GM19240 (cell line): ENCODE results near the gene RASL10A.

Experiments used
- DNase-seq: peaks from one replicate; pipeline ENCODE4 v3.0.0; 2011; ENCODE audit warnings: low spot score; ENCODE audit not compliant: insufficient read length

The RASL10A gene

DNA sequence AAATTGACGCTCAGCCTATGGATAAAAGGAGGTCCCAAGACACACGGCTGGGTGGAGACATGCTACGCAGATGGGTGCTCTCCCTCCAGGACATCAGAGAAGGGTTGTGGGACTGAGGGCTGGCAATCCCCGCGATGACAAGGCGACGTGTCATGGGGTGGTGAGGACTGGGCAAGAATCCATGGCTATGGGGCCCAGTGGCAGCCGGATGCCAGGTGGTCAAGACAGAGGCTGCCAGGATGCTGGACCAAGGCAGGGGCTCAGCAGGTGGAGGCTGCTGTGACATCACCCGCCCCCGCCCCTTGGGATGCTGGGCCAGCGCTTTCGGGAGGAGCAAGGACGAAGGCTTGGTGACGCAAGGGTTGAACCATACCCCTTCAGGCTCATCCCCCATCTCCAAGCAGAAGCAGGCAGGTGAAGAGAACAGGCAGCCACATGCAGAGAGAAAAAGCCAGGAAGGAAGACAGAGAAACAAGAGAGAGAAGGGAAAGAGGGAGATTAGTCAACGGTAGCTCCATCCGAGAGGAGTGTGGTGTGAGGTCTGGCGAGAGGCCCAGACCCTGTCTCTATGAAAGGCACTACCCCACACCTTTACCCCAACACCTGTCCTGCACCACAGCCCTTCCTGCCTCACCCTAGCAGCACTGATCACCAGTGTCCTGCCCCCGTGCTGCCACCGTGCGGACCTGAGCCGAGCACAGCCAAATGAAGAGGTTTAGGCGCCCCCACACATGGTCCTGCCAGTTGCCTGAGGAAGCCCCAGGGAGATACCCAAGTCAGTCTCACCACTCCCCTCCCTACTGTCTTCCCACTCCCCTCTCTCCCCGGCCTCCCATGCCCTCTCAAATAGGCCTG lies 24.1 kb upstream of the RASL10A start:
- no peak for DNase-seq

DNA sequence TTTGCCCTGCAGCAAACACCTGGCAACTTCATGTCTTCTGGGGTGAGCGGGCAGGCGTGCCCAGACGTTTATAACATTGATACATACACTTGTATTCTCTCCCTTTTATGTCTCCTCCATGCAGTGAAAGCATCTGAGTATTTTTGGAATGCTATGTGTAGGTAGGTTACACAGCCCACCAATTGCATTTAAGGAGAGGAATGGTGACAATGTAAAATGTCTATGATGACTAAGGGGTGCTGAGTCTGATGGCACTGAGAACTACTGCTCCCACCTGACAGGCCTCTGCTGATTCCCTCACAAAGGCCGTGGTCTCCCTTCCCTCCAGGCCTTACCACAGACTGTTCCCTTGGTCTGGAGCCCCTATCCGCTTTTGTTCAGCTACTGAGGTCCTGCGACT lies 22.9 kb upstream of the RASL10A start:
- DNase-seq = no peak

GRCh38 chr22:29337631-29338284 lies 22.3 kb upstream of the RASL10A start:
- no peak for DNase-seq

DNA sequence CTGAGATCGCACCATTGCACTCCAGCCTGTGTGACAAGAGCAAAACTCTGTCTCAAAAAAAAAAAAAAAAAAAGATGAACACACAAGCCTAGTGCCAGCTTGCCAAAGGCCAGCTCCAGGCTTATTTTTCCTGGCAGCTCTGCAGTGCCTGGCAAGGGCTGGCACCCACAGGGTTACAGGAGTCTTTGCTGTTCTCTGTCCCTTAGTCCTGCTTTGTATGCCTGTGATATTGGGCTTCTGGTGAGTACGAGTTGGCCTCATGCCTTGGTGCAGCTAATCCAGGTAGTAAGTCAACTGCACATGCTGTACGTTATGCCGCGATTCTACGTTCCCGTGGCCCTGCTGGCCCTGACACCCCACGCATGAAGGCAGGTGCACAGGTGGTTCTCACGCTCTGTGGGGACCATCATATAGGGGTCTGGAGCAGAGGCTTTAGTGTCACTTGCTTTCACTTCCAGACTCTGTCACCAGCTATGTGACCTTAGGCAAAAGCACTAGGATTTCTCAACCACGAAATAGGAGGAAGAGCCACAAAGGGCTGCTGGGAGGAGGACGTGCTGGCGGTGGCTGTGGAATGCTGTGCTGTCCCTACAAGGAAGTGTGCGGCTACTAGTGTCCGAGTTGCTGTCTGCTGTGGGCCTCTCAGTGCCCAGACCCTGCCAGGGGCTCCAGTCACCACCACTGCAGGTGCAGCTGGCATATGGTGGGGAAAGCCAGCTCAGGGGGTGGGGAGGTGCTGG lies 21.4 kb upstream of the RASL10A start:
- no peak for DNase-seq

DNA sequence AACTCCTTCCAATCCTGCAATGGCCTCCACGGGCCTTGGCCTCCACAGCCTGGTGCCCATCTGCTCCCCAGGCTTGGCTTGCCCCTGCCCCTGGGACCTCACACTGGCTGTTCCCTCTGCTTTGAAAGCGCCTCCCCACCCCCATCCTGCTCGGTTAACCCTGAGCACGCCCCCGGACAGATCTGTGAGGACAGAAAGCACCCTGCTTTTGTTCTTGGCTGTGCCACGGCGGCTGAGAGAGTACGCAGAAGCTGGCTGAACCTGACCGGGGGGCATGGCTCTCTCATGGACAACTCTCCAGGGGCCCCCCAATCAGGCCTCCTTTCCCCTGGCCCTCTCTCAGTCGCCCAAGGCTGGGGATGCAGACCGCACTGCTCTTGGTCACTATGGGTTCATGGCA lies 20.2 kb upstream of the RASL10A start:
- DNase-seq = no peak

DNA sequence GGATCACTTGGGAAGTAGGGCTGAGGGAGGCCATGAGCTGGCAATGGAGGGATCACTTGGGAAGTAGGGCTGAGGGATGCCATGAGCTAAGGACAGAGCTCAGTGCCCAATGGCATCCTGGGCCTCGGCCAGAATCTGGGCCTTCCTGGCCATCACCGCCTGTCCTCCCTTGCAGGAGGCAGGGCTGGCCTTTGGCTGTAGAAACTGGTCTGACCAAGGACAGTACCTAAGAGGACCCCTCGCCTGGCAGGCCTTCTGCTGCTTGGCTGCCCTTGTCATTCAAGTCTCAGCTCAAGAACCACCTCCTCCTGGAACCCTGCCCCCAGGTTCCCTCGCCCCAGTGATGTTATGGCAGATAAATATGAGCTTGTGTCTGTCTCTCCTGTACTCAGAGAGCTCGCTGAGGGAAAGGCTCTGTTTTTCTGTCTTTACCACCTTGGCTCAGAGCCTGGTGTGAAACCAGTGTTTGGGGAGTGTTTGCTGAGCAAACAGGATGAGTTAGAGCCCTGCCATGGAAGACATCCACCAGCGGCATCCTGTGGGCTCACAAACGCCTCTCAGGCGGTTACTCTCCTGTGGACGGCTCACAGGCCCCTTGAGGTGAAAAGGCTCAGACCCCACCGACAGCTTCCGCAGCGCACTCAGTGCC lies 19.3 kb upstream of the RASL10A start:
- no peak for DNase-seq

GRCh38 chr22:29334148-29334547 lies 18.7 kb upstream of the RASL10A start:
- DNase-seq = no peak

GRCh38 chr22:29332886-29333496 lies 17.5 kb upstream of the RASL10A start:
- DNase-seq = no peak

DNA sequence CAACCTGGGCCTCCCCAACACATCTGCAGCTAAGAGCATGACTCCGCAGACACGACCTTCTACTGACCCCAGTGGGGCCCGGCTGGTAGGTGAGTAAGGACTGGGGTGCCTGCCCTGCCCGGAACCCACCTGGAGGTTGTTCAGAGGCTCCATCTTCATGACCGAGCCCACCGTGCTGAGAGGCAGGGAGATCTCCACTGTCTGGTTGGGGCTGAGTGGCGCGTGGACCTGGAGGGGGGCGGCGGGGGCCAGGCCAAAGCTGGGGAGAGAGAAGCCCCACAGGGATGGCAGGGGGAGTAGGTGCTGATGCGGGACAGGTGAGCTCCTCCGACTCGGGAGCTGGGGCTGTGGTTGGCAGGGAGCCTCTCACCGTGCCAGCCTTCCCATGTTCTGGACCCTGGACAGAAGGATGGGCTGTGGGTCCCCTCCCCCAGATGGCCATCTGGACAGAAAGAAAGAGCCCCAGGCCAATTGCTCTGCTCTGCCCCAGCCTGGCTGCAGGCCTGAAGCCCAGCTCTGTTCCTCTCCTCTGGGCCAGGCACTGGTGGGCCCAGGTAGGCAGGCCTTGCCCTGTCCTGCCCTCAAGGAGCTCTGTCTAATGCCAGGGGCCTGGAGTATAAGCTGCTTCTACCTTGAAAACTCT lies 16.3 kb upstream of the RASL10A start:
- no peak for DNase-seq

DNA sequence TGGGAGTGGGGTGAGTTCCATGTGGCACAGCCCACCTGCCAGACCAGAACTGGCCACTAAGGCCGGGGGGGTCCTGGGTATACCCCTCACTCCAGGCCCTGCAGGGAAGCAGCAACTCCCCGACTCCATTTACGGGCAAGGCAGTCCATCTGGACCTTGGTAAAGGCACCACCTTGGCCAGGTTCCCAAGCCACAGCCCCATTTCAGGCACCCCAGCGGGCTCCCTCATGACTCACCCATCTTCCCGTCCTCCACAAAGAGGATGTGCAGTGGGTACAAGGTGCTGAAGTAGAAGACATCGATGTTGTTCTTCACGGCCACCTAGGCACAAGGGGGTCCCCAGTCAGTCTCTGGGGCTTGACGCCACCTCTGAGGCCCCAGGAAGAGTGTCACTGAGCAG lies 15.7 kb upstream of the RASL10A start:
- DNase-seq = no peak

- no peak for DNase-seq
Observed at GRCh38 chr22:29330753-29331152, 15.3 kb upstream of the RASL10A start.

- no peak for DNase-seq
Observed at GRCh38 chr22:29330291-29330690, 14.8 kb upstream of the RASL10A start.

DNA sequence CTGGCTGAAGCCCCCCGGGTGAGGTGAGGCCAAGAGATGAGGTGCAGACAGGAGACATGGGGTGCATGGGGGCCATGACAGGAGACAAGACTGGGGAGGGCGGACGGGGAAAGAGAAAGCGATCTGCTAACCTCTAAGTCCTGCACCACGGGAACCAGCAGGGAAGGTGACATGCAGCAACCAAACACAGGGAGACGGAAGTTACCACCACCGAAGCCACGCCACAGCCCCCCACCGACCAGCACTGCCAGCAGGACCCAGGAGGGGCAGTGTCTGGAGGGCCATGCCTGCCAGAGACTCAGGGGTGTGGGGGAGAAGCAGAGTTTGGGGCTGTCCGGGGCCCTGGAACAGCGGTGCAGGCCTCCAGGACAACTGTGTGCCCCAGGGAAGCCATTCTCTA lies 14.1 kb upstream of the RASL10A start:
- DNase-seq = no peak

DNA sequence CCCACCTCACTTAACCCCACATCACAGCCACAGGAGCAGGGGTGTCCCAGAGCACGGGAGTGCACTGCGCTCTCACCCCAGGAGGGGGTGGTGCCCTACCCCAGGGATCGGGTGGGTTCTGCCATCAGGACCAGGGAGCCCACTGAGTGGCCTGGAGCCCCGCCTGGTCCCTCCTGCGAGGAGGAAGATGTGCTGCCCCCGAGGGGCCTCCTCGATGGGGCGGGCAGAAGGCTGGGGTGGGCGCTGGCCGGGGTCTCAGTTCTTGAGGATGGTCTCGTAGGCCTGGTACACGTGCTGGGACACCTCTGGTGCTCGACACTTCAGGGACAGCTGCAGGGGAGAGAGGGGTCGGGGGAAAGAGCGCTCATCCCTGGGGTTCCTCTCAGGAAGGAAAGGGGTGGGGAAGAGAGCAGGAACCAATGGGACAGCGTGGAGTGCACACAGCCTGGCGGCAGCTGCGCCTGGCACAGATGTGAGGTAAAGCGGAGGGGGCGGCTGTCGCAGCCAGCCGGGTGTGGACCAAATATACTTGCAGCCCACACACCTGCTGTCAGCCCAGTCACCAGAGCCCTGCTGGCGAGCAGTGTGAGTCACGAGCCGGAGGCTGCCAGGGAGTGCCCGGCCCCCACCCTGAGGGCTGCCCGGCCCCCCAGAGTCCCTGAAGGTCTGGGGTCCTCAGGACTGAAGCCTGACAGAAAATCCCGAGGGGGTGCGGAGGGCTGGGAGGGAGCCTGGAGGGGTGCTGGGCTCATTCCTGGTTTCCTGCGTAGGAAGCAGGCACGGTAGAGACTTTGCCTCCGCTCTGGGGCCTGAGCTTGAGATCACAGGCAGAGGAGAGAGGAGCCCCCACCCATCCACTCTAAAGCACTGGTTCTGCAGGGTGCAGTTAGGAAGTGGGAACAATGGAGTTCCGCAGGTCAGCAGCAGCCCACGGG lies 13.3 kb upstream of the RASL10A start:
- no peak for DNase-seq

DNA sequence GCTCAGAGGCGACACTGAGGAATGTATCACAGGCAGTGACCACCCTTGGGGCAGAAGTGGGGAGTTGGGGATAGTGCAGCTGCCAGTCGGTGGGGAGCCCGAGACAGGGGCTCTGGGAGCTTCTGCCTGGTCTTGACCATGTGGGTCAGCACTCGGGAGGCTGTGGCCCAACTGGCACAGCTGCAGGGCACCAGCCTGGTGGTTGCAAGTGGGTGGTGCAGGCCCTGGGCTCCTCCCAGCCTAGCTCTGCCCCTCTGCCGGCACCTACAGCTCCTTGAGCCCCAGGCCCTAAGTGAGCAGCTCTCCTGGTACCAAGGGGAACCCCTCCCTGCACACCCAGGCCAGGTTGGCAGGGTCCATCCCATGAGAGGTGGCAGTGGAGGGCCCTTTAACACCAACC lies 12.6 kb upstream of the RASL10A start:
- no peak for DNase-seq

- no peak for DNase-seq
Observed at GRCh38 chr22:29327089-29327764, 11.7 kb upstream of the RASL10A start.

GRCh38 chr22:29326481-29326880 lies 11.0 kb upstream of the RASL10A start:
- DNase-seq = no peak

- DNase-seq = no peak
Observed at GRCh38 chr22:29325785-29326315, 10.4 kb upstream of the RASL10A start.

- no peak for DNase-seq
Observed at GRCh38 chr22:29325356-29325755, 9.9 kb upstream of the RASL10A start.
